Activated naive CD8-positive, alpha-beta T cell treated with anti-CD3 and anti-CD28 coated beads, Interleukin-2, amount 50 U/mL, for 24 hours (primary cell): ENCODE measurements around the gene MINDY1.
A peak's percentile ranks its signal among the peaks of the same experiment; 100 is the strongest.

ENCODE experiments used
- ATAC-seq: fragments of 150-1000 bp; cut with Tn5 transposase; one replicate; pipeline ENCODE4 v1.10.0; 2021
- DNase-seq: peaks from one replicate; pipeline ENCODE4 v3.0.0; 2021
- H3K27ac Mint-ChIP-seq: one replicate; pipeline ENCODE4 v1.8.0; 2021; ENCODE audit warnings: mild to moderate bottlenecking, mixed read lengths
- H3K27me3 Mint-ChIP-seq: one replicate; pipeline ENCODE4 v1.8.0; 2021; ENCODE audit warnings: mixed read lengths
- H3K36me3 Mint-ChIP-seq: one replicate; pipeline ENCODE4 v1.8.0; 2021; ENCODE audit warnings: low read depth, mixed read lengths
- H3K4me1 Mint-ChIP-seq: one replicate; pipeline ENCODE4 v1.8.0; 2021; ENCODE audit warnings: mixed read lengths
- H3K4me3 Mint-ChIP-seq: one replicate; pipeline ENCODE4 v1.8.0; 2021; ENCODE audit warnings: mild to moderate bottlenecking, moderate library complexity, mixed read lengths
- H3K9me3 Mint-ChIP-seq: one replicate; pipeline ENCODE4 v1.8.0; 2021; ENCODE audit warnings: mixed read lengths

MINDY1 gene

GRCh38 chr1:150970808-150971582 lies 35.7 kb downstream of the MINDY1 start:
- Mint-ChIP-seq H3K4me3 (peak overlapping the region; percentile 22), H3K4me1 (peaks cover 43% of the 10 kb centered on the region)

GRCh38 chr1:150969626-150970025 lies 37.1 kb downstream of the MINDY1 start:
- no peaks in the 10 kb centered on the region for H3K9me3 Mint-ChIP-seq
- ATAC-seq (no peak), DNase-seq (no peak)
- no peaks in the 10 kb centered on the region for H3K27me3 Mint-ChIP-seq
- peak overlapping the region; percentile 35 for H3K27ac Mint-ChIP-seq
- H3K4me1 Mint-ChIP-seq: peaks cover 36% of the 10 kb centered on the region
- H3K4me3 Mint-ChIP-seq: no peak overlapping the region
- H3K36me3 Mint-ChIP-seq: peaks cover 51% of the 10 kb centered on the region

More at GRCh38 chr1:150970808-150971582, 35.7 kb downstream of the MINDY1 start:
- DNase-seq (no peak), ATAC-seq (no peak)
- Mint-ChIP-seq H3K27ac (peak overlapping the region; percentile 74), H3K36me3 (peaks cover 40% of the 10 kb centered on the region), H3K27me3 (no peaks in the 10 kb centered on the region), H3K9me3 (no peaks in the 10 kb centered on the region)

- no peak for DNase-seq
- Mint-ChIP-seq H3K36me3 (peaks cover 60% of the 10 kb centered on the region), H3K27ac (no peak overlapping the region)
Observed at GRCh38 chr1:150968491-150968890, 38.2 kb downstream of the MINDY1 start.

GRCh38 chr1:150967936-150968335 lies 38.8 kb downstream of the MINDY1 start:
- DNase-seq: no peak
- Mint-ChIP-seq H3K9me3 (no peaks in the 10 kb centered on the region), H3K27ac (peak overlapping the region; percentile 14), H3K4me1 (peaks cover 29% of the 10 kb centered on the region), H3K27me3 (no peaks in the 10 kb centered on the region), H3K4me3 (no peak overlapping the region), H3K36me3 (peaks cover 59% of the 10 kb centered on the region)
- no peak for ATAC-seq

More at GRCh38 chr1:150968491-150968890, 38.2 kb downstream of the MINDY1 start:
- Mint-ChIP-seq H3K9me3 (no peaks in the 10 kb centered on the region), H3K27me3 (no peaks in the 10 kb centered on the region), H3K4me3 (no peak overlapping the region), H3K4me1 (peaks cover 35% of the 10 kb centered on the region)
- ATAC-seq: no peak

- Mint-ChIP-seq H3K36me3 (peaks cover 64% of the 10 kb centered on the region), H3K27me3 (no peaks in the 10 kb centered on the region), H3K9me3 (no peaks in the 10 kb centered on the region), H3K27ac (no peak overlapping the region), H3K4me3 (no peak overlapping the region), H3K4me1 (peaks cover 11% of the 10 kb centered on the region)
- DNase-seq: no peak
- no peak for ATAC-seq
Observed at GRCh38 chr1:150966011-150966410, 40.7 kb downstream of the MINDY1 start.

DNA sequence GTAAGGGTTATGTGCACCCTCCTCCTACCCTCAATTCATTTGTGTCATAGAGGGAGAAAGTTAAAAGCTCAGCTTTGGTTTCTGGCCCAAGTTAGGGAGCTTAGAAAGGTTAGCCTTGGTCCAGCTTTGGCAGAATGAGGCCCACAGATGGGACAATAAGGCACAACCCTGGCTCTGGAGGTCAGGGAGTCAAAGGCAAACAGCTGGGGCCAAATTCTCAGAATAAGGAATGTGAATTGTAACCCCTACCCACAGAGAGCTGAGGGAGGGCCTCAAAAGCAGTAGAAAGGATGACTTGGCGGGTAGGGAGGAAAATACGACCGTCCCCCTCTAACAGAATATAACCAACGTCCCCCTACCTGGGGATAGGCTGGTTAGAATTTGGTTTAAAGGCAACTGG lies 41.1 kb downstream of the MINDY1 start:
- DNase-seq (no peak), ATAC-seq (no peak)
- Mint-ChIP-seq H3K9me3 (no peaks in the 10 kb centered on the region), H3K4me3 (no peak overlapping the region), H3K27ac (no peak overlapping the region), H3K4me1 (peaks cover 7% of the 10 kb centered on the region), H3K27me3 (no peaks in the 10 kb centered on the region), H3K36me3 (peaks cover 67% of the 10 kb centered on the region)

DNA sequence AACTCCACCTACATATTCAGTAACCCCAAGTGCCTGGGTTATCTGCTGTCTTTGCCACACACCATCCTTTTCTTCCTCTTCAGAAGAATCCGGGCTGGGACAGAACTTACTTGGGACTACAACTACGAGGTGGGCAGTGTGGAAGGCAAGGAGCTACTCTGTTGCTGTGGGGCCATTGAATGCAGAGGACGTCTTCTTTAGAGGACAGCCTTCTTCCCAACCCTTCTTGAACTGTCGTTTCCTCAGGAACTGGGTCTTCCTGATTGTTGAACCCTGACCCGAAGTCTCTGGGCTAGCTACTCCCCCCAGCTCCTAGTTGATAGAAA lies 42.6 kb downstream of the MINDY1 start:
- H3K4me1 Mint-ChIP-seq: peaks cover 1% of the 10 kb centered on the region
- DNase-seq (no peak), ATAC-seq (no peak)
- H3K9me3 Mint-ChIP-seq: no peaks in the 10 kb centered on the region
- no peak overlapping the region for H3K4me3 Mint-ChIP-seq
- no peak overlapping the region for H3K27ac Mint-ChIP-seq
- no peaks in the 10 kb centered on the region for H3K27me3 Mint-ChIP-seq
- peaks cover 77% of the 10 kb centered on the region for H3K36me3 Mint-ChIP-seq

- Mint-ChIP-seq H3K36me3 (peaks cover 77% of the 10 kb centered on the region), H3K4me1 (peaks cover 1% of the 10 kb centered on the region), H3K9me3 (no peaks in the 10 kb centered on the region), H3K27ac (no peak overlapping the region), H3K27me3 (no peaks in the 10 kb centered on the region), H3K4me3 (no peak overlapping the region)
- ATAC-seq (no peak), DNase-seq (no peak)
Observed at GRCh38 chr1:150963321-150964163, 43.2 kb downstream of the MINDY1 start.

DNA sequence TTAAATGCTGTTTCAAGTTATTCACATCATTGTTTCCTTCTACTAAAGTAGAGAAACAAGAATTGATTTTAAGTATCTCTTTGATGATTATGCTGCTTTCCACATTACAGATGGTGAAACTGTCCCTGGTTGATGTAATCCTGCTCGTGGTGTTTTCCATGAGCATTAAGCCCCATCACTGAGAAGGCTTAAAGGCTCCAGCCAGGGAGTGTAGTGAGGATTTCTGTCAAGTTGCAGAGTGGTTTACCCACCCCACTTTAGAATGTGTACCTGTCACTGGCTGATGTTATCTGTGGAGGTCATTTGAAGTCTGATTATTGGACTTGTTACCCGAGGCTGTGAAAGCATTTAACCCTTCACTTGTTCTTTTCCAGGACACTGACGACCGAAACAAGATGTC lies 44.9 kb downstream of the MINDY1 start:
- DNase-seq (no peak), ATAC-seq (no peak)
- H3K4me1 Mint-ChIP-seq: peaks cover 1% of the 10 kb centered on the region
- H3K9me3 Mint-ChIP-seq: no peaks in the 10 kb centered on the region
- no peak overlapping the region for H3K4me3 Mint-ChIP-seq
- H3K36me3 Mint-ChIP-seq: peaks cover 67% of the 10 kb centered on the region
- H3K27ac Mint-ChIP-seq: peak overlapping the region; percentile 61
- no peaks in the 10 kb centered on the region for H3K27me3 Mint-ChIP-seq

GRCh38 chr1:150960646-150961045 lies 46.1 kb downstream of the MINDY1 start:
- H3K9me3 Mint-ChIP-seq: no peaks in the 10 kb centered on the region
- peaks cover 60% of the 10 kb centered on the region for H3K36me3 Mint-ChIP-seq
- DNase-seq: no peak
- H3K27me3 Mint-ChIP-seq: no peaks in the 10 kb centered on the region
- no peak for ATAC-seq
- peak overlapping the region; percentile 2 for H3K27ac Mint-ChIP-seq
- H3K4me1 Mint-ChIP-seq: peaks cover 1% of the 10 kb centered on the region
- no peak overlapping the region for H3K4me3 Mint-ChIP-seq

DNA sequence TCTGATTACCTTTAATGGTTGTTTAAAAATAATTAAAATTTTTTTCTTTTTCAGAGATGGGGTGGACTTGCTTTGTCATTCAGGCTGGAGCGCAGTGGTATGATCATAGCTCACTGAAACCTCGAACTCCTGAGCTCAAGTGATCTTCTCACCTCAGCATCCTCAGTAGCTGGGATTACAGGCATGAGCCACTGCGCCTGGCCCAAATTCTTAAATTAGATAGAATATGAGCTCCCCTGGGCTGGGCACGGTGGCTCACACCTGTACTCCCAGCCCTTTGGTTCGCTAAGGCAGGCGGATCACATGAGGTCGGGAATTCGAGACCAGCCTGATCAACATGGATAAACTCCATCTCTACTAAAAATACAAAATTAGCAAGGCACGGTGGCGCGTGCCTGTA lies 49.0 kb downstream of the MINDY1 start:
- no peak overlapping the region for H3K27ac Mint-ChIP-seq
- DNase-seq: no peak
- H3K27me3 Mint-ChIP-seq: no peaks in the 10 kb centered on the region
- ATAC-seq: no peak
- peaks cover 1% of the 10 kb centered on the region for H3K4me1 Mint-ChIP-seq
- H3K9me3 Mint-ChIP-seq: no peaks in the 10 kb centered on the region
- no peak overlapping the region for H3K4me3 Mint-ChIP-seq
- peaks cover 58% of the 10 kb centered on the region for H3K36me3 Mint-ChIP-seq

- no peak for DNase-seq
- Mint-ChIP-seq H3K9me3 (no peaks in the 10 kb centered on the region), H3K36me3 (peaks cover 59% of the 10 kb centered on the region), H3K4me3 (no peak overlapping the region), H3K27me3 (no peaks in the 10 kb centered on the region), H3K27ac (peak overlapping the region; percentile 50), H3K4me1 (no peaks in the 10 kb centered on the region)
- no peak for ATAC-seq
Observed at GRCh38 chr1:150955280-150955679, 51.4 kb downstream of the MINDY1 start.

DNA sequence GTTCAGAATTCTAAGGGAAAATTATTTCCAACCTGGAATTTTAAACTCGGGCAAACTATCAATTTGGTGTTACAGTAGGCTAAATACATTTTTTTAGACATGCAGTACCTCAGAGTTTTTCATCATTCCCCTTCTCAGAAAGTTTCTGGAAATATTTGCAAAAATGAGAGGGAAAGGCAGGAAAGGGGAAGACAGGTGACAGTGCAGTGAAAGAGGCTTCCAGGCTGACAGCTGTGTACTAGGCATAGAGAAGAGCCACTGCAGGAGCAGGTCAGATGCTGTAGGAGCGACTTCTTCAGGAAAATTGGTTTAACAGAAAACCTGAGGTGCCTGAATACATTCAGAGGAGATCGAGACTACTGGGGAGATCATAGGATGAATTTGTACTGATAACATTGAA lies 52.0 kb downstream of the MINDY1 start:
- H3K4me1 Mint-ChIP-seq: no peaks in the 10 kb centered on the region
- H3K4me3 Mint-ChIP-seq: no peak overlapping the region
- H3K9me3 Mint-ChIP-seq: no peaks in the 10 kb centered on the region
- H3K27ac Mint-ChIP-seq: no peak overlapping the region
- ATAC-seq (no peak), DNase-seq (no peak)
- no peaks in the 10 kb centered on the region for H3K27me3 Mint-ChIP-seq
- peaks cover 59% of the 10 kb centered on the region for H3K36me3 Mint-ChIP-seq
